H1 (cell line): ENCODE data around the gene PLOD1. TPM values are rescaled to one million over a fixed set of nuclear protein-coding genes. Genes with fewer than 3 reads are reported as not detected.

Experiments used
- CHD7 ChIP-seq: fragments of 300-600 bp; sonication (generic); IDR thresholded peaks from 2 replicates; pipeline ENCODE4 v1.7.1; 2012; ENCODE audit warnings: low read length, moderate library complexity, mild to moderate bottlenecking, inconsistent platforms; ENCODE audit not compliant: insufficient replicate concordance
- EP300 ChIP-seq, 2 experiments: IDR thresholded peaks; 1 replicate in 1 of 2; 2 replicates in 1 of 2; pipeline ENCODE4 v1.6.1; 2011 to 2012; ENCODE audit warnings: low read depth in 2 of 2, low read length in 2 of 2, mild to moderate bottlenecking in 2 of 2, borderline replicate concordance in 1 of 2, inconsistent platforms in 1 of 2, moderate library complexity in 1 of 2
- GTF2F1 ChIP-seq: IDR thresholded peaks from 2 replicates; pipeline ENCODE4 v1.6.1; 2012; ENCODE audit warnings: low read depth, low read length, improper control_type of control experiment, borderline replicate concordance
- RNF2 ChIP-seq: fragments of 200-900, 300-1000 bp; sonication (generic); IDR thresholded peaks from 2 replicates; pipeline ENCODE4 v1.7.1; 2016; ENCODE audit warnings: borderline replicate concordance, low read depth, mild to moderate bottlenecking, antibody characterized with exemption, low read length; ENCODE audit not compliant: poor library complexity, severe bottlenecking; ENCODE audit errors: missing control alignments
- polyA plus RNA-seq, 7 experiments: library from polyadenylated mRNA; depleted of rRNA in 3 of 7; stranded (reverse) in 5 of 7; unstranded in 2 of 7; fragments of >200 nt in 5 of 7; fragments of 200-250 nt in 2 of 7; gene quantifications; 1 replicate in 5 of 7; 2 replicates in 1 of 7; 4 replicates in 1 of 7; pipeline versions ENCODE4 v1.2.1 to v1.2.3, GENCODE V29; 2011 to 2013; ENCODE audit warnings: missing spikeins in 2 of 7, mixed read lengths in 2 of 7
- total RNA-seq: library from RNA; stranded (reverse); fragmentation: NEBNext Ultra II Directional; extraction: Animal tissue kit (Norgen Biotek cat#: 25700); gene quantifications from 2 replicates; pipeline ENCODE4 v1.2.1, GENCODE V29; 2021

Gene PLOD1
- total and polyA plus RNA-seq, 2 of the 8 experiments (the other 6 are each of a cell fraction or from before 2014, with no cell fraction given) = 44.9 to 51.8 TPM

- no peak for TF ChIP-seq CHD7
- no peak for TF ChIP-seq RNF2
- no peak for TF ChIP-seq EP300 (IDR thresholded peaks at IDR 0.05; ENCODE audit: borderline replicate concordance in 1 of 2, low read depth in 2 of 2, low read length in 2 of 2)
- no peak for TF ChIP-seq GTF2F1
These were observed 67.5 kb downstream of the PLOD1 start (continued) for GRCh38 chr1:12001996-12002493.
